HPDE6-E6E7 (cell line): ENCODE data around the gene ZNF428.
A peak's percentile ranks its signal among the peaks of the same experiment; 100 is the strongest.
"Not testable (repeated sequence)": the region's sequence is repeated elsewhere in the genome, so short reads cannot be mapped to it uniquely, and the experiment has no call there.

Experiments
- DNase-seq: peaks from one replicate; pipeline ENCODE4 v3.0.0; 2011; ENCODE audit warnings: missing footprints; ENCODE audit errors: extremely low spot score

The ZNF428 gene

DNA sequence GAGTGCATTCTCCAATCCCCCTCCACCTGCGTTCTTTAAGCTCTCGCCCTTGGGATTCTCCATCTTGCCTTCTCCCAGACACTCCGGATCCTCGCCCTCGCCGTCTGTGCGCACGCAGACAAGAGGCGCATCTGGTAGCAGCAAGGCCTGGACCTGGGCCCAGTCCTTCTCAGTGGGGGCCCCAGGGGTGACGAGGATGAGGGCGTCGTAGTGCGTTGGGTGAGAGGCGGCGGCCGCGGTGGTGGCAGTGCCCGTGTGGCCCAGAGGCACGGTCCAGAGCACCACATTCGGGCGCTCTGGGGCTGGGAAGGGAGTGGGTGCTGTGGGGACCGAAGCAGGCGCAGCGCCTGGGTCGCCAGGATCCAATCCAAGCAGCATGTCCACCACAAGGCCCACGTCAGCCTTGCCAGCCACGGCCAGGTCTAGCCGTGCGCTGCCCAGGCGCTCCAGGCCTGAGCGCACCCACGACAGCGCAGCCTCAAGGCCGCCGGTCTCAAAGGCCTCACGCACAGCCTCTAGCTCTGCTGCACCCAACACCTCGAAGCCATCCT lies 26.6 kb downstream of the ZNF428 start:
- no peak for DNase-seq

DNA sequence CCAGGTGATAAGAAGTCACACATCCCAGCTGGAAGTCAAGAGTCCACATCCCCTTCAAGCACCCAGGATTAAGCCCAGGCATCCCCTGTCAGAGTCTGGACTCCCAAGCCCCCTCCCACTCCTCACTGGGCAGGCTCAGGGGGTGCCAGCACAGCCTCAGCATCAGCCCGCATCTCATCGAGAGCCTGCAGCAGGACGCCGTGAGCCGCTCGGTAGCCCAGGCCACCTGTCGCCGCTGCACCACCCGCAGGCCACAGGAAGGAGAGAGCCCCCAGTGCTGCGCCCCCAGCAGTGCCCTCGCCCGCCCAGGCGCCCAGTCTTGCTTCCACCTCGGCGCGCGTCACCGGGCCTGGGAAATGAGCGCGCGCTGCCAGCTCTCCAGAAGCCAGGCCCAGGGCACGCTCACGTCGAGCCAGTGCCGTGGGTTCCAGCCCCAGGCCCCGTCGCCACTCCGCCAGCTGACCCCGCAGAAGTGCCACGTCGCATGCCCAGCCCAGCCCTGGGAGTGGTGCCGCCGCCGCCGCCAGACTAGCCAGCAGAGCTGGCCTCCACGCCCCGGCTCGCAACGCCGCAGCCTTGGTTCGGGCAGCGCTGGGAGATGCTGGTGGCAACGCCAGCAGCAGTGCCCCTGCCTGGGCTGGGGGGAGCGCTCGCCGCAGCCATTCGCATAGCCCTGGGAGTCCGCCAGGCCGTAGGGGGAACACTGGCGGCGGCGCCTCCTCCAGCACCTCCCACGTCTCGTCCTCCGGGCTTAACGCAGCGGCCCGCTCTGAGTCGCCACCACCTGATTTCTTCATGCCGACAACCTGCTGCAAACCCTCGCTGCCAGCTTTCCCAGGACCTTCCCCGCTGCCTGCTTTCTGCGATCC lies 27.3 kb downstream of the ZNF428 start:
- DNase-seq, result no peak

DNA sequence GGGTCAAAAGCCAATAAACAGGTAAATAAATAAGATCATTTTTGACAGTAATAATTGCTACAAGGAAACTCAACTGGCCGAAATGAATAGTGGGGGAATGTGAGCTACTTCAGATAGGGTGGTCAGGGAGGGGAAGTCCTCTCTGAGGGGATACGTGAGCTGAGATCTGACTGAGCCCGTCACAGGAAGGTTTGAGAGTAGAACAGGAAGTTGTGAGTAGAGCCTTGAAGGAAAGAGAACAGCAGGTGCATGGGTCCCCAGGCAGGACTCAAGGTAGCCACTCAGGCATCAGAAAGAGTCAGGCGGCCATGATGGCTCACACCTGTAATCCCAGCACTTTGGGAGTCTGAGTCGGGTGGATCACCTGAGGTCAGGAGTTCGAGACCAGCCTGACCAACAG lies 29.8 kb downstream of the ZNF428 start:
- no peak for DNase-seq

DNA sequence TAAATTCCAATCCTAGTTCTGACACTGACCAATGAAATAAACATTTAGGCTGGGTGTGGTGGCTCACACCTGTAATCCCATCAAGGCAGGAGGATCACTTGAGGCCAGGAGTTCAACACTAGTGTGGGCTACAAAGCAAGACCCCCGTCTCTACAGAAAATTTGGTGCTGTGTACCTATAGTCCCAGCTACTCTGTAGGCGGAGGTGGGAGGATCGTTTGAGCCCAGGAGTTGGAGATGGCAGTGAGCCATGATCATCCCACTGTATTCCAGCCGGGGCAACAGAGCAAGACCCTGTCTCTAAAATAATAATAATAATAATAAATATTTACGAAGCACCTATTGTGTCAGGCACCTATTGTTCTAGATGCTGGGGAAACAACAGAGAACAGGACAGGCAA lies 30.2 kb downstream of the ZNF428 start:
- no peak for DNase-seq

DNA sequence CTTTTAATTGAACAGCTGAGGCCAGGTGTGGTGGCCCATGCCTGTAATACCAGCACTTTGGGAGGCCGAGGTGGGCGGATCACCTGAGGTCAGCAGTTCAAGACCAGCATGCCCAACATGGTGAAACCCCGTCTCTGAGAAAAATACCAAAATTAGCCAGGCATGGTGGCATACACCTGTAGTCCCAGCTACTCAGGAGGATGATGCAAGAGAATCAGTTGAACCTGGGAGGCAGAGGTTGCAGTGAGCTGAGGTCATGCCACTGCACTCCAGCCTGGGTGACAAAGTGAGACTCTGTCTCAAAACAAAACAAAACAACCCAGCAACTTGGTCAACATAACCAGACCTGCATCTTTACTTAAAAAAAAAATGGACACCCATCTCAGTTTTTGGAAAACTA lies 32.4 kb downstream of the ZNF428 start:
- not testable (repeated sequence) for DNase-seq

DNA sequence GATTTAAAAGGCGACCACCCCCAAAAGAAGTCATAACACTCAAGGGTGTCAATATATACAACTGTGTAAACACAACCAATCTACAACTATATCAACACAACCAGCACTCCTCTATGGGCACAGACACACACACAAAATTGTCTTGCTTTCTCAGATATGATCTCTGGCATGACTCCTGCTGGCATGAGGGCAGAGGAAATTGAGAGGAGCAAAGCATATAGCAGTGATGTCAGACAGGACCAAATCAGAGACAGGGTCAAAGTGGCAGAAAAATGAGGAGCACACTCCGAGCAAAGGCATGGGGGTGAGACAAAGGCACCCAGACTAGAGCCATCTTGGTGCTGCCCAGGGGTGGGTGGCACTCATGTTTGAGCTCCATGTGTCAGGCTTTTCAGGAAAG lies 33.1 kb downstream of the ZNF428 start:
- DNase-seq, result no peak

DNA sequence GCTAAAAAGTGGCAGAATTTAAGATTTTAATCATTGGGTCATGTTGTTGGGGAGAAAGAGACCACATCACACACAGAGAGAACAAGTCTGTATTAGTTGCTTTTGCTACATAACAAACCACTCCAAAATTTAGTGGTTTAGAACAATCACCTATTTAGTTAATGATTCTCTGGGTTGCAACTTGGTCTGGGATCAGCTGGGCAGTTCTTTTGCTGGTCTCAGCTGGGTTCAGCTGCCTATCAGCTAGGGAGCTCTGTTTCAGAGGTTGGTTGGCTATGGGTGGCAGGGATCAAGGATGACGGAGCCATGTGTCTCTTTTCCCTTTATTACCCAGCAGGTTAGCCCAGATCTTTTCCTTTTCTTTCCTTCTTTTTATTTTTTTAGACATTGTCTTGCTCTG lies 34.9 kb downstream of the ZNF428 start:
- no peak for DNase-seq

DNA sequence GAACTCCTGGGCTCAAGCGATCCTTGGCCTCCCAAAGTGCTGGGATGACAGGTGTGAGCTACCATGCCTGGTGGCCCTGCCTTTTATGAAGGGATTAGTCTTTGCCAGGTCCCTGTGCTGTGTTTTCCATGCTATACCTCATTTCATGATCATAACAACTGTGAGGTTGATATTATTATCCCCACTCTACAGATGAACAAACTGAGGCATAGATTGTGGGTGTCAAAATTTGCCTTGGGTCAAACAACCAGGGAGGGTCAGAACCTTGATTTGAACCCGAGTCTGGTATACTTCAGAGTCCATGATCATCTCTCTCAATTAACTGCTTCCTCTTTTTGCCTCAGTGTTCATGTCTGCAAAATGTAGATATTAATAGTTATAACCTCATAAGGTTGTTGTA lies 36.9 kb downstream of the ZNF428 start:
- DNase-seq, result no peak

DNA sequence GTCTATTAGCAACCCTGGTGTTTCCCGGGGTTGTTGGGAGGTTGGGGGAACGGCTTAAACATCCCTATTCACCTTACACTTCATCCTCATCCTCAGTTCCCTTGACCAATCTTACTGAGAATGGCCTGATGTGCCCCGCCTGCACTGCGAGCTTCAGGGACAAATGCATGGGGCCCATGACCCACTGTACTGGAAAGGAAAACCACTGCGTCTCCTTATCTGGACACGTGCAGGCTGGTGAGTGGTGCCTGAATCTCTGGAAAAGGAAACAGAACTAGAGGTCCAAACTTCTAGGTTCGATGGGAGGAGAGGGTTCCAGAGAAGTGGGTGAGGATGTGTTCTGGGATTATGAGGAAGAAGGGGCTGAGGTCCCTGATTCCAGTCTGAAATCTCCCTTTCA lies 38.0 kb downstream of the ZNF428 start:
- no peak for DNase-seq

DNA sequence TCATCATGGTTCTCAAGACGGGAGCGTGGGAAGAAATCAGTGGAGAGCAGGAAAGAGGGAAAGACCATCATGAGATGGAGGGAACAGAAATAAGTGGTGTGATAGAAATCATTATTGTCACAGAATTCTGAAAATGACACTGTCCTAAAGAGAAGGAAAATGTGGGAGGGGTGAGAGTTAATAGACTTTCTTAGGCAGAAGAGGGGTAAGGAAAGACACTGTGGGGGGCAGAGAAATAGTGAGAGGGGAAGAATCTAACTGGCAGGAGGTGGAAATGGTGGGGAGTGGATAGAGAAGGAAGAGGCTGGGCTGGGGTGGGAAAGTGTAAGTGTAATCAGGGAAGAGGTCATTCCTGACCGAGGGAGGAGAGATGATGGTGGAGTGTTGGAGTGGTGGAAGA lies 40.6 kb downstream of the ZNF428 start:
- no peak for DNase-seq

DNA sequence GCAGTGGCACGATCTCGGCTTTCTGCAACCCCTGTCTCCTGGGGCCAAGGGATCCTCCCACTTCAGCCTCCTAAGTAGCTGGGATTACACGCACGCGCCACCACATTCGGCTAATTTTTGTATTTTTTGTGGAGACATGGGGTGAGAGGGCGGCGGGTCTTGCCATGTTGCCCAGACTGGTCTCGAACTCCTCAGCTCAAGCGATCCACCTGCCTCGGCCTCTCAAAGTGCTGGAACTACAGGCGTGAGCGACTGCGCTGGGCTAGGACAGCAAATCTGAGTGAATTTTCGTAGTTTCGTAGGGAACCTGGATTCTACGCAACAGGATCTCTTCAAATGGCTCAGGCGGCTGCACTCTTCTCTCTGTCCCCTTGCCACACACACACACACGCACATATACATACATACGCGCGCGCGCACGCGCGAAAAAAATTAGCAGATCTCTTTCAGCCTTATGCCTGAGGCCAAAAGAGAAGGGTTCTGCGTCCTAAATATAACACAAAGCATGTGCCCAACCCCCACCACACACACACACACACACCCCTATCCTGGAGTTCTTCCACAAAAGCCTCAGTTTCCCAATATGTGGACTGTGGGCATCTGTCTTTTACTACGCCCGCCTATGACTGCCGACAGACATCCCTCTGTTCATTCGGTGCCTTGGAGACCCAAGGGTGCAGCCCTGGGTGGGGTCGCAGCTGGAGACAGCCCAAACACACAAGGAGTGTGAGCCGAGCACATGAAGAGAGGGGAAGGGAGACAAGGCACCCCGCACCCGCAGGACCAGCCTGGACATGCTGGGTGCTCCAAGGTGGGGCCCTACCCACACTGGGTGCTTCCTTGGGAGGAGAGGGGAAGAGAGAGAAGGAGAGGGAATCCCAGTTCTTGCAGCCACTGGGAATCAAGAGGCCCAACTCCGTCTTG lies 43.2 kb downstream of the ZNF428 start:
- DNase-seq, result no peak

DNA sequence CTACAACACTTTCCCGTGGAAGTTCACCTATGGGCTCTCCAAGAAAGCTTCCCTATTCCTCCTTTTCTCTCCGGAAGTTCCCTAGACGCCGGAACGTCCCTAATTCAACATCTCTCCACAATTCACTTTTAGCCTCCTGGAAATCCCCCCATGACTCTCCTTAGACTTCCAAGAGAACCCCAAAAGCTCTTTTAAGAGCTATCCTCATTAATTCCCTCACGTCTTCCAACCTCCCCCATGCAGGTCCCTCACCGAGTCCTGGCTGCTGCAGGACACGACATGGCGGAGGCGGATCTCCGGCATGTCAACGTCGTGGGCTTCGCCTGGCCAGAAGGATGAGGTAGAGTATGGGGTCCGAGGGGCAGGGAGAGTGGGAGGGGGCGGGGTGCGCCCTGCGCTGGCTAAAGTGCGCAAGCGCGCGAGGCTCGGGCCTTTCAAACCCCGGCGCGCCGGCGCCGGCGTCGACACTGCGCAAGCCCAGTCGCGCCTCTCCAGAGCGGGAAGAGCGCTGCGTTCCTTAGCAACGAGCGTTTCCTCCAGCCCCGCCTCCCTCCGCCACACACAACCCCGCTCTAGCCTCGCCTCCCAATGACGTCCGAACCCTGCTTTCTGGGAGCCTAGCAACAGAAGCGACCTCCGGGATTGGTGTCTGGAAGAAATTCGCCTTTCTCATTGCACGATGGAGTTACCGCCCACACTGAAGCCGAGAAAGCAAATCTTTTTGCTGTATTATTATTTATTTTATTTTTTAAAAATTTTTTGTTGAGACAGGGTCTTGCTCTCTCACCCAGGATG lies 44.1 kb downstream of the ZNF428 start, which contains the start of the genes PINLYP and XRCC1:
Gene PINLYP (plus strand): TSS at position 646 of the 795 bp plus-strand sequence. CDS start 1,391 bp downstream, outside the sequence.
Gene XRCC1 (minus strand): TSS at position 372 of the 795 bp plus-strand sequence. CDS start 69 bp downstream, at position 303.
- DNase-seq, result peak; percentile 98

DNA sequence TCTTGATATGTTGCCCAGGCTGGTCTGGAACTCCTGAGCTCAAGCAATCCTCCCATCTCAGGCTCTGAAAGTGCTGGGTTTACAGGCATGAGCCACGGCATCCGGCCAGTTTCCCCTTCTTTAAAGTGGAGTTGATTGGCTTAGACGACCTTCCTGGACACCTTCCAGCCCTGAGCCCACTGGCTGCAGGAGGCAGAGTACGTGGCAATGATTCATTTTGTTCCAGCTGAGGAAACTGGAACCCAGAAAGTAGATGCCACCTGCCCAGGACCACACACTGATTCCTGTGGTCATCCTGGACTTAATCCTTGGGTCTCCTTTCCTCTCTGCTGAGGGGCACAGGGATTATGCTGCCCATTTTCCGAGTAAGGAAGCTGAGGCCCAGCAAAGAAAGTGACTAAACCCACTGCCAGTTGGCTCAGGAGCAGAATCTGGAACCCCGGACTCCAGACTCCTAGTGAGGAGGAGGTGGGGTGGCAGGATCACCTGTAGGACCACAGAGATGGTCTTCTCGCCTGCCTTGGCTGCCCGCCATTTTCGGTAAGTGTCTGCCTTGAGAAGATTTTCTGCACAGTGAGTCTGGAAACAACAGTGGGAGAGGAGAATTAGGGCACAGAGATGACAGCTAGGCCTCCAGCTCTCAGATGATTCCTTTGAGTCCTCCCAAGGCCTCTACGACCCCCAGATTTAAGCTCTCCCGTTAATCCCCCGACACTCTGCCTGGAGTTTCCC lies 44.8 kb downstream of the ZNF428 start:
- DNase-seq, result no peak

DNA sequence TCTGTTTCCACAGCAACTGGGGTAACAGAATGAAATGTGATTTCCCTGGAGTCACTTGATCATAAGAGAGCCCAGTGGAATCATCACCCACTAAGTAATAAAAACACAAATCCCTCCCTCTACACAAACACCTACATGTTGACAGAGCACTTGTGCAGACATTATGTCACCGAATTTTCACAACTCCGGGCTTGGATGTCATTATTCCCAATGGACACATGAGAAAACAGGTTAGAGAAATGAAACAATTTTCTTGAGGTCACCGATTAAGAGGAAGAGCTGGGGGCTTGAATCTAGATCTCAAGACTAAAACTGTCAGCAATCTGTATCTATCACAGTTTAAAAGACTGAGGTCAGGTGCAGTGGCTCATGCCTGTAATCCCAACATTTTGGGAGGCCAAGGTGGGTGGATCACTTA lies 47.2 kb downstream of the ZNF428 start:
- DNase-seq, result no peak

DNA sequence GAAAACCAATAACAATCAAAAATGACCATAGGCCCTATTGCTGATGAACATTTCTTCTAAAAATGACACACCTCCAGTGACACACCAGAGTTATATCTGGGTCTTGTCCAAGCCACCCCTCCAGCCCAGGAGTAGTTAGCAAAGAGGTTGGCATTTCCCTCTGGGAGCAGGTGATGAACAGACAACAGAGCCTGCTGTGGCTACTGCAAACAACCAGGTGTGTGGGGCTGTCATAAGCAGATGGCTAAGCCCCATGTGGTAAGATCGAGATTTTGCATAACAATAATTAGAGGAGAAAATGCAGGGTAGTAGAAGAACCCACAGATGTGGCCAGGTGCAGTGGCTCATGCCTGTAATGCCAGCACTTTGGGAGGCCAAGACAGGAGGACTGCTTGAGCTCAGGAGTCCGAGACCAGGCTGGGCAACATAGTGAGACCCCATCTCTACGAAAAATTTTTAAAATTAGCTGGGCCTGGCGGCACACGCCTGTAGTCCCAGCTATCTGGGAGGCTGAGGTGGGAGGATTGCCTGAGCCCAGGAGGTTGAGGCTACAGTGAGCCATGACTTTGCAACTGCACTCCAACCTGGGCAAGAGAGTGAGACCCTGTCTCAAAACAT lies 49.1 kb downstream of the ZNF428 start:
- no peak for DNase-seq

DNA sequence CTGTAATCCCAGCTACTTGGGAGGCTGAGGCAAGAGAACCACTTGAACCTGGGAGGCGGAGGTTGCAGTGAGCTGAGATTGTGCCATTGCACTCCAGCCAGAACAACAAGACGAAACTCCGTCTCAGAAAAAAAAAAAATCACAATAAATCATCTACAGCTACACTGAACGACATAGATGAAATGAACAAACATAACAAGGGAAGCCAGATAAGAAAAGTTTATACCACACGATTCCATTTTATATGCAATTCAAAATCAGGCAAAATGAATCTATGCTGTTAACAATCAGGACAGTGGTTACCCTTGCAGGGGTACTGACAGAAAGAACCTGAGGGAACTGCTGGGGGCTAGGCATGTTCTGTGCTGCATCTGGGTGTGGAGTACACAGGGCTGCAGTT lies 49.8 kb downstream of the ZNF428 start:
- DNase-seq, result no peak

DNA sequence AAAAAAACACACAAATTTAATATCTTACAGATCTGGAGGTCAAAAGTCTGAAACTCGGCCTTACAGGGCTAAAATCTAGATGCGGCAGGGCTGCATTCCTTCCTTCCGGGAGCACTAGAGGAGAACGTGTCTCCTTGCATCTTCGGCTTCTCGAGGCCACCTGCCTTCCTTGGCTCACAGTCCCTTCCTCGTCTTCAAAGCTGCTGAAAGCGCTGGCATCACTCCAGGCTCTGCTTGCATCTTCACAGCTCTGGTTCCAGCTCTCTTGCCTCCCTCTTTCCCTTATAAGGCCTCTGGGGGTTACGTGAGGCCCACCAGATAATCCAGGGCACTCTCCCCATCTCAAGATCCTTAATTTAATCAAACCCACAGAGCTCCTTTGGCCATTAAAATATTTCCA lies 54.6 kb downstream of the ZNF428 start:
- DNase-seq, result no peak

DNA sequence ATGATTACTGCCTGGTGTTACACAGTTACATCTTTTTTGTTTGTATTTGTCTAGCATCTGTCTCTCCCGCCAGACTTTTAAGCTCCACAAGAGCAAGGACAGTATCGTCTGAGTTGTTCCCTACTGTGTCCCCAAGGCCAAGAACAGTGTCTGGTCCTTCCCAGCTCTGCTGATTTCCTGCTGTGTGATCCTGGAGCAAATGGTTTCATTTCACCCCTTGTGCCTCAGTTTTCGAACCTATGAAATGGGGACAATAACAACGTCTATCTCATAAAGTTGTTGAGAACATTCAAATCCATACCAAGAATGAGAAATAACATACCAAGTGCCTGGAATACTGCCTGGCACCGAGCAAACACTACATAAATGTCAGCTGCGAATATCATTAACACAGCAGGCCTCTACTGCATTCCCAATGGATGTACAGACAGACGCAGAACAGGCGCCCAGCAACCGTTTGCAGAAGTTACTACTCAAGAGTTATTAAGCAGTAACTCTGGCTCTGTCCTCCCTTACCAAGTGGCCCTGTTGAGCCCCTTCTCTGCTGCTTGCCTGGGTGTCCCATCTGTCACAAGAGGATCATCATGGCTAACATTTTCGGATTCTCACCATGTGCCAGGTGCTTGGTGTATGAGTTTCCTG lies 55.5 kb downstream of the ZNF428 start:
- DNase-seq, result no peak

DNA sequence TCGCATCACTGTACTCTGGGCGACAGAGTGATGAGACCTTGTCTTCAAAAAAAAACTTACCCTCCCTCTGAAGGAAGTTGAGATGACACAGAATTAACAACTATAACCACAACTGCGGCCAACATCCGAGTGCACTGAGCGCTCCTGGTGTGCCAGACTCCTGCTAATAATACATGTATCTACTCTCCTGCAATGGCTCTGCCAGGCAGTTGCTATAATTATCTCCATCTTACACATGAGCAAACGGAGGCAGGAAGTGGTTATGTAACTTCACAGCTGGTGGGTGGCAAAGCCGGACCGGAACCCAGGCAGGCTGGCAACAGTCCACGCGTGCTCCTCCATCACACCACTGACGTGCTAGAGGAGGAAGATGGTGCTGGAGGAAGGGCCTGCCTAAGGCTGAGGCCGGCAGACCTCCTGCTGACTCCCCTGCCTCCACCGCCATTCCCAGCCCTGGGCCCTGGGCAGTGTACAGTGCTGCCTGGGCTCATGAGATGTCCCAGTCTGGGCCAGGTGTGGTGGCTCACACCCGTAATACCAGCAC lies 56.7 kb downstream of the ZNF428 start:
- no peak for DNase-seq
